ENCODE measurements around the gene PNPLA7. TPM values are rescaled to one million over a fixed set of nuclear protein-coding genes. Genes with fewer than 3 reads are reported as not detected.

PNPLA7 gene
- total RNA-seq, 2 experiments from 2014 or later = 1.5 to 10.2 TPM

DNA sequence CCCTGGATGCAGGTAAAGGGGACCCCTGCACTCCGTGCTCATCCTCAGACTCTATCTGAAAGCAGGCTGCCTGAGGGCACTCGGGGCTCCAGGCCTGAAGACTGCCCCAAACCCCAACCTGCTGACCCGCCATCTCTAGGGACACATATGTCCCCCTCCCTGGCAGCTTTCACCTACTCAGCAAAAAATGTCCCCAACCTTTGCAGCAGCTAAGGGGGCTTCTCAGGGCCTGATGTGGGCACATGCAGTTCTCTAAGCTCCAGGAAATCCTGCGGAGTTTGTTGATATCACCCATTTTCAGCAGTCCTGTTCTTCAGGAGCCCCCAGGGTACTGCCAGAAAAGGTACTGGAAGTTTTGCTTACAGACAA lies 30.7 kb upstream of the PNPLA7 start:
- H4K20me1 ChIP-seq (ENCODE audit: insufficient read depth, low read length) = peaks cover 6% of the 10 kb centered on the region; the same call in 1 of the 2 replicates
- intact Hi-C loops (cut with micrococcal nuclease; ENCODE audit: unreplicated experiment) = no loop called here
- H3K36me3 ChIP-seq (ENCODE audit: insufficient read depth, low read length) = peaks cover 70% of the 10 kb centered on the region
- peaks cover 25% of the 10 kb centered on the region for H3K4me1 ChIP-seq (ENCODE audit: insufficient read depth, low read length, poor library complexity, severe bottlenecking)
- ChIA-PET POLR2A (interaction anchor here (0.8 kb wide), 1 partner anchor 104 kb away, joined by 3 read pairs; no protein-coding TSS in a partner anchor), CTCF (ENCODE audit: unreplicated experiment) (no interaction called here)
- no peak for TF ChIP-seq EZH2phosphoT487 (IDR thresholded peaks at IDR 0.05; ENCODE audit: borderline replicate concordance, low read depth, low read length)
- TF ChIP-seq CTCF (conservative IDR thresholded peaks at IDR 0.05; ENCODE audit: low read length) = no peak
- no peak overlapping the region for H3K4me3 ChIP-seq (ENCODE audit: low read depth, low read length, poor library complexity, severe bottlenecking)
- no peak overlapping the region for H3K27ac ChIP-seq (ENCODE audit: low read depth, low read length, poor library complexity, severe bottlenecking)
- no peak for DNase-seq (ENCODE audit: low spot score)
- H3K79me2 ChIP-seq (ENCODE audit: insufficient read depth, low read depth, low read length) = peaks cover 25% of the 10 kb centered on the region
- no peak overlapping the region for H2AFZ ChIP-seq (ENCODE audit: low read length)
- no peaks in the 10 kb centered on the region for H3K9me3 ChIP-seq (ENCODE audit: low read length)
- no peaks in the 10 kb centered on the region for H3K9me2 ChIP-seq (ENCODE audit: insufficient read depth, low read length)
- H3K4me2 ChIP-seq (ENCODE audit: low read length) = no peak overlapping the region
- BruUV-seq (replicated peaks) = no TSS peak

DNA sequence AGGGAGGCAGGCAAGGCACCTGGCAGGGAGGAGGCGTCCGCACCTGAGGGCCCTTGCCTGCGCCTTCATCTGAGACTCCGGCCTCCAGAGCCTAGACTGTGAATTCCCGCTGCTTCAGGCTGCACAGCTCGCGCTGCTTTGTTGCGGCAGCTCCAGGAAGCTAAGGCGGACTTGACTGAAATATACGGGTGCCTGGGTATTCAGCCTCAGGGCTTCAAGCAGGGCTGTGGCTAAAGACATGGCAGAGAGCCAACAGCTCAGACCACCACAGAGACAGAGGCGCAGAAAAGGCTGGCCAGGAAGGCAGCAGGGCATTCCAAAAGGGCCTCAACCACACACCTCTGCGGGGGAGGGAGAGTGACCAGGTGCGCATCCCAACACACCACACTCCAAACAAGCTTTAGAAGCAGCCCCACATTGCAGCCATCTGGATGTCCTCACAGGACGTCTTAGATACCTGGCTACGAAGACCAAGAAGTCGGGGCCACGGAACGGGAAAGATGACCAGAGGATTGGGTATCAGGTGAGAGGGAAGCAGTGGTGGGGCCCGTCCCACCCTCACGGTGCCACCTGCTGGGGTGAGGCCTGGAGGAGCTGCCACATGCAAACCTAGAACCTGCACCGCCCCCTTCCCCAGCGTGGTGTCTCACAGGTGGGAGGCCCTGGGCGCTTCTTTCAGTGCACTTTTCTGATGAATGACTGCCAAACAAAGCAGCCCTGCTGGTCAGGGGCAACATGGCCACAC lies 30.2 kb upstream of the PNPLA7 start:
- Histone ChIP-seq H3K4me2 (ENCODE audit: low read length) (no peak overlapping the region), H4K20me1 (ENCODE audit: insufficient read depth, low read length) (peaks cover 6% of the 10 kb centered on the region; the same call in 1 of the 2 replicates), H3K79me2 (ENCODE audit: insufficient read depth, low read depth, low read length) (peaks cover 30% of the 10 kb centered on the region), H3K4me1 (ENCODE audit: insufficient read depth, low read length, poor library complexity, severe bottlenecking) (peaks cover 30% of the 10 kb centered on the region), H3K9me2 (ENCODE audit: insufficient read depth, low read length) (no peaks in the 10 kb centered on the region), H2AFZ (ENCODE audit: low read length) (no peak overlapping the region), H3K36me3 (ENCODE audit: insufficient read depth, low read length) (peaks cover 70% of the 10 kb centered on the region), H3K27ac (ENCODE audit: low read depth, low read length, poor library complexity, severe bottlenecking) (no peak overlapping the region), H3K4me3 (ENCODE audit: low read depth, low read length, poor library complexity, severe bottlenecking) (no peak overlapping the region), H3K9me3 (ENCODE audit: low read length) (no peaks in the 10 kb centered on the region)
- CTCF ChIA-PET (ENCODE audit: unreplicated experiment) = no interaction called here
- intact Hi-C loops (cut with micrococcal nuclease; ENCODE audit: unreplicated experiment) = no loop called here
- BruUV-seq (replicated peaks) = no TSS peak
- TF ChIP-seq EZH2phosphoT487 (IDR thresholded peaks at IDR 0.05; ENCODE audit: borderline replicate concordance, low read depth, low read length) (no peak), CTCF (conservative IDR thresholded peaks at IDR 0.05; ENCODE audit: low read length) (no peak)
- no peak for DNase-seq (ENCODE audit: low spot score)
- POLR2A ChIA-PET = interaction anchor here (0.8 kb wide), 1 partner anchor 105 kb away, joined by 3 read pairs; no protein-coding TSS in a partner anchor

DNA sequence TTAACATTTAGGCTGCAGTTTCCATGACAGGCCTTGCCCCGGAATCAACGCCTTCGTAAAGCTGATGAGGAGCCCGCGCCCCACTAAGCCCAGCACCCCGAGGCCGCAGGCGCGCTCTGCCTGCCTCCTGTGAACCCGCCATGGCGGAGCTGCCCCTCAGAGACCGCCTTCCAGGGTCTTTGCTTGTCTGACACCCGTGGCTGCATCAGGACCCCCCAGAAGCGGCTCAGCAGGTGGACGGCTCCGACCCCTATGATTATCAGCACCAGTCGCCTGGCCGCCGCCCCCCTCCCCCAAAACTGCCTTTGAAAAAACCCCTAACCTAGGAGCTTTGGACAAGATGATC lies 29.0 kb upstream of the PNPLA7 start:
- Histone ChIP-seq H3K9me2 (ENCODE audit: insufficient read depth, low read length) (no peaks in the 10 kb centered on the region), H3K79me2 (ENCODE audit: insufficient read depth, low read depth, low read length) (peaks cover 41% of the 10 kb centered on the region), H3K4me1 (ENCODE audit: insufficient read depth, low read length, poor library complexity, severe bottlenecking) (peaks cover 40% of the 10 kb centered on the region), H3K9me3 (ENCODE audit: low read length) (no peaks in the 10 kb centered on the region), H3K36me3 (ENCODE audit: insufficient read depth, low read length) (peaks cover 70% of the 10 kb centered on the region), H3K4me3 (ENCODE audit: low read depth, low read length, poor library complexity, severe bottlenecking) (peak overlapping the region; percentile 97), H2AFZ (ENCODE audit: low read length) (no peak overlapping the region), H3K4me2 (ENCODE audit: low read length) (peak overlapping the region; percentile 43), H4K20me1 (ENCODE audit: insufficient read depth, low read length) (peaks cover 12% of the 10 kb centered on the region; the same call in 1 of the 2 replicates), H3K27ac (ENCODE audit: low read depth, low read length, poor library complexity, severe bottlenecking) (no peak overlapping the region)
- TF ChIP-seq EZH2phosphoT487 (IDR thresholded peaks at IDR 0.05; ENCODE audit: borderline replicate concordance, low read depth, low read length) (no peak), CTCF (conservative IDR thresholded peaks at IDR 0.05; ENCODE audit: low read length) (no peak)
- POLR2A ChIA-PET = no interaction called here
- CTCF ChIA-PET (ENCODE audit: unreplicated experiment) = interaction anchor here (0.6 kb wide), 1 partner anchor 20 kb away, joined by 3 read pairs; no protein-coding TSS in a partner anchor
- no TSS peak for BruUV-seq (replicated peaks)
- intact Hi-C loops (cut with micrococcal nuclease; ENCODE audit: unreplicated experiment) = loop anchor here (5.0 kb wide), 1 partner anchor 93 kb away; no protein-coding TSS in a partner anchor
- no peak for DNase-seq (ENCODE audit: low spot score)
